IPS-NIHi7 (cell line): ENCODE data around the gene HNRNPF.
A peak's percentile ranks its signal among the peaks of the same experiment; 100 is the strongest.

ENCODE experiments used
- DNase-seq: peaks from one replicate; pipeline ENCODE4 v3.0.0; 2012; ENCODE audit warnings: mixed read lengths; ENCODE audit errors: extremely low spot score

HNRNPF gene

DNA sequence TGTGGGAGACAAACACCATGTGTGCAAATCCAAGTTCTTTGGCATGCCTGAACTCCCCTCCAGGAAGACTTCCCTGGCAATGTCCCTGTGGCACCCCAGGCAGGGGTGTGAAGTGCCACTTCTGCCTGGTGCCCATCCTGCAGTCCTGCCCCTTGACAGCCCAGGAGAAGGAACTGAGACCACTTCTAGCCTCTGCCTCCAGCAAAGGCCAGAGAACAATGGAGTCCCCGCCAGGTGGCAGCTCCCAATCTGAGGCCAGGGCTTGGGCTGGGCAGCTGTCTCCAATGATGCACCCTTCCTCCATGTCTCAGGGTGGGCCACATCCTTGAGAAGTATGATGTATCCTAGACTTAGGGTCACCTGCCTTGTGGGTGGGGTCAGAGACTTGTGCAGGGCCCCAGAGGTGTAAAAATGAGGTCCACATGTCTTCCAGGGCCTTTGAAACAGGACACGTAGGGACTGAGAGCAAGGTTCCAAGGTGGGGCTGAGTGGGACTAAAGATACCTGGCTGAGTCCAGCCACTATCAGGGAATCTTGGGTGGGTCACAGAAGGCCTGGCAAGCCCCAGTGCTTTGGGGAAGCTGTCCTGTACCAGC is 32.1 kb downstream of the HNRNPF start:
- no peak for DNase-seq

DNA sequence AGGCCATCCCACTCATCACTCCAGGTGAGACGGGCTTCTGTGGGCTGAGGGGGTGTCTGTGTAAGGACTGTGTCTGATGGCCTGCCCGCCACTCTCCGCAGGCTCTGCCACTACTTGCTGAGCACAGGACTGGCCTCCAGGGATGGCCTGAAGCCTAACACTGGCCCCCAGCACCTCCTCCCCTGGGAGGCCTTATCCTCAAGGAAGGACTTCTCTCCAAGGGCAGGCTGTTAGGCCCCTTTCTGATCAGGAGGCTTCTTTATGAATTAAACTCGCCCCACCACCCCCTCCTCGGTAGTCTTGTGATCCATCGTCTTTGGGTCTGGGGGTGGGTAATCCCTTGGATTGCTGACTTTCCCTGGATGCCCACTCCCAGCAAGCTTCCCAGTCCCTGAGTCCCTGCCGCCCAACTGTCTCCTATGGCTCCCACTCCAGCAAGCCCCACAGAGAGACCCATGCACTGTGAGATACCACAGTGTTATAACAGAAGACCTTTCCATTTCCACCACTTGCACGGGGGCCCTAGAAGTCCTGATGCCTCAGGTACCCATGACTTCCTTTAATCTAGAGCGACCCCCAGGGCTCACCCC is 32.8 kb downstream of the HNRNPF start:
- no peak for DNase-seq

GRCh38 chr10:43375401-43376020 is 33.5 kb downstream of the HNRNPF start:
- DNase-seq = no peak

- no peak for DNase-seq
Measured at GRCh38 chr10:43374194-43374593, 34.8 kb downstream of the HNRNPF start.

GRCh38 chr10:43373461-43373860 is 35.5 kb downstream of the HNRNPF start:
- no peak for DNase-seq

- DNase-seq = no peak
Measured at GRCh38 chr10:43372765-43373361, 36.1 kb downstream of the HNRNPF start.

DNA sequence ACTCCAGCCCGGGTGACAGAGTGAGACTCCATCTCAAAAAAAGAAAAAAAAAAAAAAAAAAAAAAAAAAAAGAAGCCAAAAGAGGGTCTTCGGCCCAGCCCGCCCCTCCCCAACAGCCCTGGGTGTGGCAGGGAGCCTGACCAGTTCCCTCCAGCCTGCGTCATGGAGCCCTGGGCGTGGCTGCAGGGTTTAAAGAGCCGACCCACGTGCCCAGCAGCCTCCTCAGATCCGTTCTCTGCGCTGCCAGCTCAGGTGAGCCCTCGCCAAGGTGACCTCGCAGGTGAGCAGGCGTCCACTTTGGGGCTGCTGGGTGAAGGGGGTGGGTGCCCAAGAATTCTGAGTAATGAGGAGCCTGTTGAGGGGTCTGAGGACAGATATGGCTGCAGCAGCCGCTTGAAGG is 37.6 kb downstream of the HNRNPF start, which contains the start of gene FXYD4:
Gene FXYD4 (plus strand): TSS at position 219 of the 400 bp plus-strand sequence. CDS start 2,111 bp downstream, outside the sequence.
- no peak for DNase-seq

DNA sequence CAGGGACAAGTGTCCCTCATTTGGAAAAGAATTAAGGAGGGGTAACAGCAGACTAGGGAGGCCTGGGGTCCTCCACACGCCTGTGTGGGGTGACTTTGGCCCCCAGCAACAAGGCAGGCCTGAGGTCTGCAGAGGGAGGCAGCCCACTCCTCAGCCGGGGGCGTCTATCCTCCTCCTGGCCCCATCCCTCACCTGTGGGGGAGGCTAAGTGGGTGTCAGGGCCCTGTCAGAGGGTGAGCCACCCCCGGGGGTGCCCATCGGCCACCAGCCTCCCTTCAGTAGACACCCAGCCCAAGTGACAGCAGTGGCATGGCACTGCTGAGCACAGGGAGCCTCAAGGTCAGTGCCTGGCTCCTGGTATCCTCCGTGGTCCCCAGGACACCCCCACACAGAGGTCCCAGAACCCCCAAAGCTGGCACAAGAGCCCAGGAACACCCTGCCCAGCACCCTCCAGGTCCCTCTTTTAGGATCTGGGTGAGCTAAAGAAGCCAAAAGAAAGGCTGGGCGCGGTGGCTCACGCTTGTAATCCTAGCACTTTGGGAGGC is 38.2 kb downstream of the HNRNPF start:
- no peak for DNase-seq

GRCh38 chr10:43369921-43370320 is 39.1 kb downstream of the HNRNPF start:
- no peak for DNase-seq

DNA sequence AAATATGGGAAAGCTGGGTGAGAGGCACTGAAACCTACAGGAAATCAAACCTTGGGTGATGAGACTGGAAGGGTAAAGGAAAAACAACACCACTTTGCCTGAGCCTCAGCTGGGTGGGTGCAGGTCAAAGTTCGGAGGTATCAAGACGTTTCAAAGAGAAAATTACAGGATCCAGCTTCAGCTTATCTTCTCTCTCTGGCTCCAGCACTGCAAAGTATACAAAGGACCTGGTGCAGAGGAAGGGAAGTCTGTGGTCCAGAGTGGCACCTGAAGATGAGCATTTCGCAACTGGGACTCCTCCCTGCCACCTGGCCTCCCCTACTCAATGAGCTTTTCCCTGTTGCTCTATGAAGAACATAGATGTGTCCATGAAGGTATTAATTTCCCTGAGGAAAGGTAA is 44.0 kb downstream of the HNRNPF start:
- no peak for DNase-seq

- DNase-seq = peak; percentile 95
Measured at GRCh38 chr10:43362191-43362839, 46.7 kb downstream of the HNRNPF start.

GRCh38 chr10:43361547-43362190 is 47.3 kb downstream of the HNRNPF start:
- no peak for DNase-seq

- no peak for DNase-seq
Measured at GRCh38 chr10:43360086-43360485, 48.9 kb downstream of the HNRNPF start.

- DNase-seq = no peak
Measured at GRCh38 chr10:43355749-43356371, 53.1 kb downstream of the HNRNPF start.

GRCh38 chr10:43354879-43355380 is 54.1 kb downstream of the HNRNPF start:
- no peak for DNase-seq

DNA sequence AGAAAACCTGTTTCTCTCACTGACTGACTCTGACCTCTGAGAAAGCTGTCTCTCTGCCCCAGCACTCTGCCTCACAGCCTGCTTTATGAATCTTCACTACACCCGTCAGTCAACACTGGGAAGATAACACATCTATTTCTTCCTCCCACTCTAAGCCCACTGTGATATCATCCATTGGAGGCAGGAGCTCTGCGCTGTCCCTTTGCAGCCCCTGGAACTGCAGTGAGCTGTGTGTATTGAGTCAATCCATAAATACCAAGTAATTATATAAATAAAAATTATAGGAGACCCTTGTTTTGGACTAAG is 54.7 kb downstream of the HNRNPF start:
- no peak for DNase-seq

DNA sequence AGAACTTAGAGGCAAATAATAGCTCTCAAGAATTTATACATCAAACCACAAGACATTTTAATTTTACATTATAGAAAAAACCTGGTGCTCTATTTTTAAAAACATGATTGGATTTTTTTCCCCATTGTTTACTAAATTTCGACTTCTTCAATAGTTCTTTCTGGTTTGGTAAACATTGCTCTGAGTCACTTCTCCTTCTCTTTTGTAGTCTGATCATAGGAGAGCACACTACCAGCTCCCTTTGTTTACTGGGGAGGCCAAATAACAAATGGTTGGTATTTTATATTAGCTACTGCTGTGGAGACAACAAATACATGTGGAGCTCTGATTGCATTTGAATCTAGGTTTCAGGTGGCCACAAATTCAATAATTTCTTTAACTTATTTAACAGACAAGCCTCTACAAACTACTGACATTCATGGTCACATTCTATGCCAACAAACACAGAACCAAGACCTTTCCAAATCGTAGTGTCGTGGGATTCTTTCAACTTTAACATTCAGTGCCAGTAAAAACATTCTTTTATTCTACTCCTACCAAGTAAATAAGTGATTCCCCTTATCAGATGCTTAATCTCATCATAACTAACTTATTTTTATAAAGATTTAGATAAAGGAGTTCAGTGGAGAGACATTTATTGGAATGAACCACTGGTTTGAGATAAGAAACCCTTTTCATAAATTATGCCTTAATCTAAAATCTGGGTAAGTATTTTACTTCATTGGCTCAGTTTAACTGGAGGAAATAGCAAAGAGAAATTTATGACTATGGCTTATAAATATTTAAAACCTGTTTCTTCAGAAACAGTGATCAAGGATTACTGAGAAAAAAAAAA is 55.3 kb downstream of the HNRNPF start:
- no peak for DNase-seq

DNA sequence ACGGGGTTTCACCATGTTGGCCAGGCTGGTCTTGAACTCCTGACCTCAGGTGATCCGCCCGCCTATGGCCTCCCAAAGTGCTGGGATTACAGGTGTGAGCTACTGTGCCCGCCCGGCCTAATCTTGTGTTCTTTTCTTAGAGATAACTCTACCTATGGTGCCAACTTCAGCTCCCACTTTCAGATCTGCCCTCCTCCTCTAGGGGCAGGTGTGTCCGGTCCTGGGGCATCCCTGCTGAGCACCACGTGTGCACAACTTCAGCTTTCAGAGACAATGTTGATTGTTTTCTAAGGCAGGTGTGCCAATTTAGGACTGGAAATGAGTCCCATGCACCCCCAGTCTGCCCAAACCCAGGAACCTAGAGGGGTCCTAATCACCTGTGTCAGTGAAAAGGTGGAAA is 56.0 kb downstream of the HNRNPF start:
- no peak for DNase-seq

- DNase-seq = no peak
Measured at GRCh38 chr10:43351301-43351700, 57.7 kb downstream of the HNRNPF start.

GRCh38 chr10:43350686-43351085 is 58.3 kb downstream of the HNRNPF start:
- no peak for DNase-seq
